ENCODE measurements around the gene EPB41L4A. TPM values are rescaled to one million over a fixed set of nuclear protein-coding genes. Genes with fewer than 3 reads are reported as not detected.

The EPB41L4A gene
- total RNA-seq, 1 donor = 0.86 TPM

DNA sequence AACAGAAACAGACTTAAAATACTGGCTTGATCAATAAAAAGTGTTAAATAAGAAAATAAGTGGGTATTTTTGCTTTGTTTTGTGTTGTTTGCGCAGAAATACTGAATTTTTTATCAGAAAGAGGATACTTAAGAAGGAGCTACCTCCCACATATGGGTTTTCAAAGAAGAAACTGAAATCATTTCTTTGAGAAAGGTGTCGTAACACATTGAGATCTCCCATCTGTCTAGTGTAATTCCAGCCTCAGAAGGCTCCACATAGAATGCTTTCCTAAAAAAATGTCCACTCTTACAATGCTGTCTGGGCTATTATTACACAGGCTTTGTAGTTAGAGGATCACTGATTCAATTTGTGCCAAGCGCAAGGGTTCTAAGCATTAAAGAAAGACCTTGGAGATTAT lies 226.2 kb downstream of the EPB41L4A start:
- no peak overlapping the region for H3K4me3 ChIP-seq (ENCODE audit: low read depth, low read length)
- TF ChIP-seq, protein P1, sequence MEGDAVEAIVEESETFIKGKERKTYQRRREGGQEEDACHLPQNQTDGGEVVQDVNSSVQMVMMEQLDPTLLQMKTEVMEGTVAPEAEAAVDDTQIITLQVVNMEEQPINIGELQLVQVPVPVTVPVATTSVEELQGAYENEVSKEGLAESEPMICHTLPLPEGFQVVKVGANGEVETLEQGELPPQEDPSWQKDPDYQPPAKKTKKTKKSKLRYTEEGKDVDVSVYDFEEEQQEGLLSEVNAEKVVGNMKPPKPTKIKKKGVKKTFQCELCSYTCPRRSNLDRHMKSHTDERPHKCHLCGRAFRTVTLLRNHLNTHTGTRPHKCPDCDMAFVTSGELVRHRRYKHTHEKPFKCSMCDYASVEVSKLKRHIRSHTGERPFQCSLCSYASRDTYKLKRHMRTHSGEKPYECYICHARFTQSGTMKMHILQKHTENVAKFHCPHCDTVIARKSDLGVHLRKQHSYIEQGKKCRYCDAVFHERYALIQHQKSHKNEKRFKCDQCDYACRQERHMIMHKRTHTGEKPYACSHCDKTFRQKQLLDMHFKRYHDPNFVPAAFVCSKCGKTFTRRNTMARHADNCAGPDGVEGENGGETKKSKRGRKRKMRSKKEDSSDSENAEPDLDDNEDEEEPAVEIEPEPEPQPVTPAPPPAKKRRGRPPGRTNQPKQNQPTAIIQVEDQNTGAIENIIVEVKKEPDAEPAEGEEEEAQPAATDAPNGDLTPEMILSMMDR (IDR thresholded peaks at IDR 0.05; ENCODE audit: insufficient read depth, low read depth, low read length) = no peak
- peak; percentile 26 for DNase-seq (ENCODE audit: low read depth)

DNA sequence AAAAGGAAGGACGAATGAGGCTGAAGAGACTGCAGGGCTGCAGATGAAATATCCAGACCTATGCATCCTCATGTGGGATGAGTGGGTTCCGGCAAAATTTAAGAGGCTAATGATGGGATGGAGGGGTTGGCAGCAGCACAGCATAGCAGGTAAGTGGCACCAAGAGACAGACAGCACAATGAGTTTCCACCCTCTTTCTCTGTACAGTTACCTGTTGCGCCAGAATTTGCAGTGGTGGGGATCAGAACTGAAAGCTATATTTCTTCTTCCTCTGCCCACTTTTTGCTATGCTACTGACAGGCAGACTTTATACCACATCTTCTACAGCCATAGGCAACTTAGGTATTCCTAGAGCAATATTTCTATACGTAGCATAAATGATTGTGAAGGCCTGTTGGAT lies 227.0 kb downstream of the EPB41L4A start:
- DNase-seq (ENCODE audit: low read depth) = no peak
- H3K4me3 ChIP-seq (ENCODE audit: low read depth, low read length) = no peak overlapping the region
- TF ChIP-seq, protein P1 (IDR thresholded peaks at IDR 0.05; ENCODE audit: insufficient read depth, low read depth, low read length) = no peak

DNA sequence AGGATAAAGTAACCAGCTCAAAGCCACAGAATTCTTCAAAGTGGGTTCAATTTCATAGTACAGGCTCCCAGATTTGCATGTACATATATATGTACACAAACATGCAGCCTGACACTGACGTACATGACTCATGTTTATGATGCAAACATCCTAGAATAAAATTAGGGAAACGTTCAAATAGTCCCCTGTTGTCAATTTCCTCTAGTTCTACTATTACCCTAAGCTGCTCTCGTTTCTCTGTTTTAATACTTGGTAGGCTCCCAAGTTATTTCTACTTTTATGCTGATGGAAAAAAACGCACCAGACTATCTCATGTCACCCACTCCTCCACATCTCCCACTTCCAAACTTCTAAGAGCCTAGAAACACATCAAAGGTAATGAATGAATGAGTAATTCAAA lies 229.7 kb downstream of the EPB41L4A start:
- no peak for DNase-seq (ENCODE audit: low read depth)
- TF ChIP-seq, protein P1 (IDR thresholded peaks at IDR 0.05; ENCODE audit: insufficient read depth, low read depth, low read length) = no peak
- no peak overlapping the region for H3K4me3 ChIP-seq (ENCODE audit: low read depth, low read length)

DNA sequence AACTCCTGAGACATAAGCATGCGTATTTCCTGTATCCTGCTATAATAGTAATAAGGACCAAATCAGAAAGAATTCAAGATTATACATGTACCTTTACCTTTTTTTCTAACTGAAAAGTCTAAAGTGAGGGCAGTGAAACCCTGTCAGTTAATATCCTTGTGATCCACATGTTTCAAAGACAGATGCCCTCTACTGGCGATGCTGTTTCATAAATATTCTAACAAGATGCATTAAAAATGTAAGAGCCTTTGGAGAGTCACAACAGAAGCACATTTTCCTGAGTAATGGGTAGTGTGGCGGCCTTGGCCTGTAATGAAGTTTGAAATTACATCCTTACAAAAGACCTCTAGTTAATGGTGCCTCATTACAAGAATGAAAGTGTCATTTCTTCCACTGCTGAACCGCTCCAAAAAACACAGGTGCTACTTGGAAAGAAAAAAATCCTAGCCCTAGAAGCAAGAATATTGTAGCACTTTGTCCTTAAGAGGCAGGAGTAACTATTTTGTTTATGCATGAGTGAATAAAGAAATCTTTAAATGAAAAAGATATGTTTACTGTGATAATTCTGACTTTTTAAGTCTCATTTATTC lies 232.6 kb downstream of the EPB41L4A start:
- peak; percentile 49 for DNase-seq (ENCODE audit: low read depth)
- H3K4me3 ChIP-seq (ENCODE audit: low read depth, low read length) = no peak overlapping the region
- TF ChIP-seq, protein P1 (IDR thresholded peaks at IDR 0.05; ENCODE audit: insufficient read depth, low read depth, low read length) = peak; percentile 59

DNA sequence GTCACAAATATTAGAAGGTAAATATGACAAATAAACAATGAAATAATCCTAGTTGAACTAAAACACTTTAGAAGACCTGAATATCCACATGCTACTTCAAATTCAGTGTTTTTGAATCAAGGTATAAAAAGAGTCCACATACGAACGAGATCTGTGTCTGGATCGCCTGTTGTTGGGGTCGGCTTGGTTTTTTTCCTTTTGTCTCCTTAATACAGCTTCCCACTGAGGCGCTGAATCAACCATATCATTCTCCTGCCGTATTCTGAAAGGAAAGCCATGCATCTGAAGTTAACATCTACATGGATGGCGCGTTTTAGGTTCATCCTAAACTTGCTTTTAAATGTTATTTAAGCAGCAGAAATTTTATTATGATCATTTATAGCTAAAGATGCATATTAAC lies 235.2 kb downstream of the EPB41L4A start:
- no peak overlapping the region for H3K4me3 ChIP-seq (ENCODE audit: low read depth, low read length)
- no peak for DNase-seq (ENCODE audit: low read depth)
- TF ChIP-seq, protein P1 (IDR thresholded peaks at IDR 0.05; ENCODE audit: insufficient read depth, low read depth, low read length) = no peak

DNA sequence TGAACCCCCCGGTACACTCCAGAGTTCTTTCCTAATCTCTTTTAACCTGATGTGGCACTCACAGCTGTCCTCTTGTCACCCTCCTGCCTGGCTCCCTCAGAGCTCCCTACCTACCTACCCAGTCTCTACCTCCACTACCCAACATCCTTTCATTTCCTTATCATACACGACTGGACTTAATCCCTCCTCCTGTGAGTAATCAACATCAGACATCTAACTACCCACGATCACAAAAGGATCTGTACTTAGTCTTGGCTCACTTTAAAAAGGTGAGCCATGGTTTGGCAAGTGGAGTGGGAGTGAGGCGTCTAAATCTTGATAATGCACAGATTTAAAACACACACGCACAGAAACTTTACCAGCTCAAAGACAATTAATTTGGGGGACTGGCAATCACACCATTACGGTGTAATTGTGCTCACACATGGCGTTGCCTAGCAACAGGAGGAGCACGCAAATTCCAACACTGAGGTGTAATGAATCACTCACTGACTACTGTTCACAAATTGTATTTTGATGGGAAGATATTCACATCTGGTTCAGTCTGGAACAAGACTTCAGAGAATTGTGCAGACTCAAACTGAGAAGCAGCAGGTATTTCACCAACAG lies 235.9 kb downstream of the EPB41L4A start:
- TF ChIP-seq, protein P1 (IDR thresholded peaks at IDR 0.05; ENCODE audit: insufficient read depth, low read depth, low read length) = no peak
- DNase-seq (ENCODE audit: low read depth) = no peak
- no peak overlapping the region for H3K4me3 ChIP-seq (ENCODE audit: low read depth, low read length)

DNA sequence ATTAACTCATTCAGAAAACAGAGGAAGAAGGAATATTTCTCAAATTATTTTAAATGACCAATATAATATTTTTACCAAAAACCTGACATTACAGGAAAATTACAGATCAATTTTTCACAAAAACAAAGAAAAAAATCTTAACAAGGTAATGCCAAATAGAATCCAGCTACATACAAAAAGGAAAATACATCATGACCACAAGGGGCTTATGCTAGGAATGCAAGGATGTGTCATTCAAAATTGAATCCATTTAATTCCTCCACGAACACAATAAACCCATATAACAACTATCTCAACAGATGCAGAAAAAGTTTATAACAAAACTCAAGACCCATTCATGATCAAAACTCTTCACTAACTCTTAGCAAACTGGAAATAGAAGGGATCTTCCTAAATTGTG lies 239.8 kb downstream of the EPB41L4A start:
- H3K4me3 ChIP-seq (ENCODE audit: low read depth, low read length) = no peak overlapping the region
- TF ChIP-seq, protein P1 (IDR thresholded peaks at IDR 0.05; ENCODE audit: insufficient read depth, low read depth, low read length) = no peak
- DNase-seq (ENCODE audit: low read depth) = no peak
